SU-DHL-6 (cell line): ENCODE measurements around the gene KIFC1.

Experiments
- H2AFZ ChIP-seq: fragments of 200-600 bp; sonication (generic); 2 replicates; pipeline ENCODE4 v1.6.1; 2014; ENCODE audit warnings: low read depth, mild to moderate bottlenecking, moderate library complexity, mixed read lengths, antibody characterized with exemption, low read length; ENCODE audit not compliant: severe bottlenecking
- H3F3A ChIP-seq: fragments of 200-600 bp; shearing (Covaris generic); 2 replicates; pipeline ENCODE4 v1.6.0; 2016; ENCODE audit warnings: antibody characterized with exemption, mild to moderate bottlenecking; ENCODE audit not compliant: insufficient read depth
- H3K27ac ChIP-seq: fragments of 200-600 bp; sonication (generic); 2 replicates; pipeline ENCODE4 v1.5.1; 2016; ENCODE audit warnings: low read depth, mild to moderate bottlenecking, low read length, moderate library complexity, mixed read lengths
- H3K27me3 ChIP-seq: fragments of 200-600 bp; sonication (generic), shearing (Covaris generic); 2 replicates; pipeline ENCODE4 v1.6.0; 2014; ENCODE audit warnings: mild to moderate bottlenecking, low read length
- H3K36me3 ChIP-seq: fragments of 200-600 bp; sonication (generic); 2 replicates; pipeline ENCODE4 v1.6.1; 2014; ENCODE audit warnings: mild to moderate bottlenecking, low read length, mixed read lengths
- H3K4me2 ChIP-seq: fragments of 300-600, 200-600 bp; shearing (Covaris generic), sonication (generic); 2 replicates; pipeline ENCODE4 v1.6.0; 2014; ENCODE audit warnings: low read length, low read depth, mild to moderate bottlenecking; ENCODE audit not compliant: poor library complexity, severe bottlenecking
- H3K4me3 ChIP-seq: fragments of 200-600 bp; sonication (generic); 2 replicates; pipeline ENCODE4 v1.5.1; 2014; ENCODE audit warnings: antibody characterized with exemption, low read length, mild to moderate bottlenecking, mixed read lengths; ENCODE audit not compliant: insufficient read depth, poor library complexity, severe bottlenecking
- H3K79me2 ChIP-seq: fragments of 200-600 bp; sonication (generic); 2 replicates; pipeline ENCODE4 v1.6.1; 2014; ENCODE audit warnings: mild to moderate bottlenecking, low read length, moderate library complexity; ENCODE audit not compliant: insufficient read depth
- H3K9ac ChIP-seq: fragments of 200-600 bp; sonication (generic); 2 replicates; pipeline ENCODE4 v1.7.0; 2014; ENCODE audit warnings: mild to moderate bottlenecking, low read length
- H3K9me2 ChIP-seq: fragments of 200-600 bp; sonication (generic); replicated peaks from 2 replicates; pipeline ENCODE4 v1.6.1; 2014; ENCODE audit warnings: low read length; ENCODE audit not compliant: insufficient read depth
- H3K9me3 ChIP-seq: fragments of 200-600 bp; sonication (generic); 2 replicates; pipeline ENCODE4 v1.6.1; 2014; ENCODE audit warnings: low read length, mixed read lengths; ENCODE audit not compliant: insufficient read depth
- H4K20me1 ChIP-seq: fragments of 200-600 bp; sonication (generic); 2 replicates; pipeline ENCODE4 v1.6.1; 2014; ENCODE audit warnings: low read depth, mild to moderate bottlenecking, antibody characterized with exemption, low read length, moderate library complexity, mixed read lengths
- CTCF ChIP-seq: fragments of 200-600 bp; sonication (generic); IDR thresholded peaks from one replicate; pipeline ENCODE4 v1.5.1; 2017; ENCODE audit warnings: antibody characterized with exemption, mild to moderate bottlenecking, low read length, moderate library complexity; ENCODE audit not compliant: insufficient read depth, poor library complexity, severe bottlenecking
- EZH2phosphoT487 ChIP-seq: fragments of 200-600 bp; sonication (generic), shearing (Covaris generic); conservative IDR thresholded peaks from 2 replicates; pipeline ENCODE4 v1.6.1; 2018; ENCODE audit warnings: mild to moderate bottlenecking, antibody characterized with exemption, low read length, moderate library complexity, mixed read lengths

KIFC1 gene

GRCh38 chr6:33428966-33429749 lies 37.5 kb downstream of the KIFC1 start:
- no peak overlapping the region for H3K4me2 ChIP-seq
- H3K4me3 ChIP-seq, result no peak overlapping the region

DNA sequence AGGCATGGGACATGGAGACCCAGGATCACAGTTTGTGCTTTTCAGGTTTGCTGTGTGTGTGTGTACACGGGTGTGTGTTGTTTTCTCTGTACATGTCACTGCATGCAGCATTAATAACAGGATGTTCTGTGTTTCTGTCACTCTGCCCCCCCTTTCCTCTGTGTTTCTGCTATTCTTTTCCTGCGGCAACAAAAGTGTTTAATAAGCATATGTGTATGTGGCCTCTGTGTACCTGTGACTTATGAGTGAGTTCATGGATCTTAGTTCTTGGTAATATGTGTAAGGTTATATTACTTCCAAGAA lies 38.1 kb downstream of the KIFC1 start:
- no peak overlapping the region for H3K9ac ChIP-seq
- H3K9me3 ChIP-seq, result no peaks in the 10 kb centered on the region
- TF ChIP-seq EZH2phosphoT487 (no peak), CTCF (no peak)
- no peak overlapping the region for H3K4me2 ChIP-seq
- no peak overlapping the region for H2AFZ ChIP-seq
- no peaks in the 10 kb centered on the region for H4K20me1 ChIP-seq
- no peak overlapping the region for H3K27ac ChIP-seq
- H3K27me3 ChIP-seq, result peaks cover 2% of the 10 kb centered on the region; the same call in 1 of the 2 replicates
- no peaks in the 10 kb centered on the region for H3K9me2 ChIP-seq
- no peaks in the 10 kb centered on the region for H3K36me3 ChIP-seq
- peaks cover 23% of the 10 kb centered on the region for H3F3A ChIP-seq
- H3K4me3 ChIP-seq, result no peak overlapping the region
- no peaks in the 10 kb centered on the region for H3K79me2 ChIP-seq

More at GRCh38 chr6:33428966-33429749, 37.5 kb downstream of the KIFC1 start:
- H4K20me1 ChIP-seq, result no peaks in the 10 kb centered on the region
- no peaks in the 10 kb centered on the region for H3K79me2 ChIP-seq
- H2AFZ ChIP-seq, result no peak overlapping the region
- H3K27ac ChIP-seq, result no peak overlapping the region
- H3F3A ChIP-seq, result peaks cover 23% of the 10 kb centered on the region
- TF ChIP-seq EZH2phosphoT487, result no peak
- no peak for TF ChIP-seq CTCF
- H3K27me3 ChIP-seq, result peaks cover 6% of the 10 kb centered on the region; the same call in 1 of the 2 replicates
- H3K9me2 ChIP-seq, result no peaks in the 10 kb centered on the region
- no peaks in the 10 kb centered on the region for H3K36me3 ChIP-seq
- H3K9ac ChIP-seq, result no peak overlapping the region
- no peaks in the 10 kb centered on the region for H3K9me3 ChIP-seq

DNA sequence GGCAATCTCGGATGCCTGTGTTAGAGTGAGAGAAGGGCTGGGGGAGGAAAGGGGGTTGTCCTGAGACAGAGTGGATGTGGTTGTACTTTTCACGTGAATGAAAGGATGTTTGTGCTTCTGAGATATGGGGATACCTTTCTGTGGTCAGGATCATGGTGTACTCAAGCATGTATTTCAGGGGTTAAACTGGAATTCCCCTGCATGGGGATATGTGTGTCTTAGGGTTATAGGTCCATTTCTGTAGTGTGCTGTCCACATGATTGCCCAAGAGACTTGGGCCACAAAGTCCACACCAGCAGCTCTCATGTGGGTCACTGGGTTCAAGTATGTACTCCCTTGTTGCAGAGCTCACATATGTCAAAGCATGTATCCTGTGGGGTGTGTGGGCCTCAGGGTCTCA lies 38.7 kb downstream of the KIFC1 start:
- H3K9me3 ChIP-seq, result no peaks in the 10 kb centered on the region
- no peak overlapping the region for H3K4me2 ChIP-seq
- H4K20me1 ChIP-seq, result no peaks in the 10 kb centered on the region
- no peak overlapping the region for H2AFZ ChIP-seq
- TF ChIP-seq CTCF (no peak), EZH2phosphoT487 (no peak)
- no peak overlapping the region for H3K27ac ChIP-seq
- no peaks in the 10 kb centered on the region for H3K79me2 ChIP-seq
- no peaks in the 10 kb centered on the region for H3K27me3 ChIP-seq
- H3K9ac ChIP-seq, result no peak overlapping the region
- no peaks in the 10 kb centered on the region for H3K36me3 ChIP-seq
- no peak overlapping the region for H3K4me3 ChIP-seq
- H3K9me2 ChIP-seq, result no peaks in the 10 kb centered on the region
- H3F3A ChIP-seq, result peaks cover 23% of the 10 kb centered on the region
